Mammary epithelial cell (primary cell): Measurements from ENCODE around the gene NTM.

Experiments used
- EZH2 ChIP-seq: IDR thresholded peaks from 2 replicates; pipeline ENCODE4 v1.6.1; 2012; ENCODE audit warnings: low read length, inconsistent platforms, borderline replicate concordance
- TF ChIP-seq, protein P1 (sequence below), 2 donors: IDR thresholded peaks in 1 of 2; conservative IDR thresholded peaks in 1 of 2; 2 replicates each; pipeline ENCODE4 v1.5.1; 2011 to 2012; ENCODE audit warnings: inconsistent platforms in 2 of 2, low read length in 2 of 2, mild to moderate bottlenecking in 2 of 2, control low read depth in 1 of 2, low read depth in 1 of 2; ENCODE audit not compliant: insufficient read depth in 1 of 2; ENCODE audit errors: extremely low read depth in 1 of 2

DNA sequence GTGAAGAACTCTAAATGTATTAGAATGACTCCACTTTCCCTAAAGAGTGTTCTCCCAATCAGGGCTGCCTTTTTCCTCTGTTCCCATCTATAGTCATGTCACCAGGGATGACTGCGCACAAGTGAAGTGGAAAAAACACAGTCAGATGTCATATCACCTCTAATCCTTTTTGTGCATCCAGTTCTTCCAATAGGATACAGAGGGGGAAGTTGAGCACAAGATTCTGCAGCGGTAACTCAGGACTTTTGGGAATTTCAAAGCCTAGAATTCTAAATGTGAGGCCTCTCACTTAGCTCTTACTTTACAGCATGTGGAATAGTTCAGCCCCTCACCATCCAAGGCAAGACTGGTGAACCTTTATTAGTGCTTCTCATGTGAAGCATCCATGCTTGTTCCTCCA lies 602.6 kb downstream of the NTM start:
- TF ChIP-seq, protein P1, sequence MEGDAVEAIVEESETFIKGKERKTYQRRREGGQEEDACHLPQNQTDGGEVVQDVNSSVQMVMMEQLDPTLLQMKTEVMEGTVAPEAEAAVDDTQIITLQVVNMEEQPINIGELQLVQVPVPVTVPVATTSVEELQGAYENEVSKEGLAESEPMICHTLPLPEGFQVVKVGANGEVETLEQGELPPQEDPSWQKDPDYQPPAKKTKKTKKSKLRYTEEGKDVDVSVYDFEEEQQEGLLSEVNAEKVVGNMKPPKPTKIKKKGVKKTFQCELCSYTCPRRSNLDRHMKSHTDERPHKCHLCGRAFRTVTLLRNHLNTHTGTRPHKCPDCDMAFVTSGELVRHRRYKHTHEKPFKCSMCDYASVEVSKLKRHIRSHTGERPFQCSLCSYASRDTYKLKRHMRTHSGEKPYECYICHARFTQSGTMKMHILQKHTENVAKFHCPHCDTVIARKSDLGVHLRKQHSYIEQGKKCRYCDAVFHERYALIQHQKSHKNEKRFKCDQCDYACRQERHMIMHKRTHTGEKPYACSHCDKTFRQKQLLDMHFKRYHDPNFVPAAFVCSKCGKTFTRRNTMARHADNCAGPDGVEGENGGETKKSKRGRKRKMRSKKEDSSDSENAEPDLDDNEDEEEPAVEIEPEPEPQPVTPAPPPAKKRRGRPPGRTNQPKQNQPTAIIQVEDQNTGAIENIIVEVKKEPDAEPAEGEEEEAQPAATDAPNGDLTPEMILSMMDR (conservative IDR thresholded peaks at IDR 0.05 in 1 of 2, IDR thresholded peaks at IDR 0.05 in 1 of 2; ENCODE audit: extremely low read depth in 1 of 2, insufficient read depth in 1 of 2, low read depth in 1 of 2, low read length in 2 of 2): no peak
- TF ChIP-seq EZH2: no peak
